Measurements from ENCODE around the gene MAB21L4. TPM values are rescaled to one million over a fixed set of nuclear protein-coding genes. Genes with fewer than 3 reads are reported as not detected.

MAB21L4 gene
- total RNA-seq, 1 donor from 2014 or later, result 19.3 TPM

DNA sequence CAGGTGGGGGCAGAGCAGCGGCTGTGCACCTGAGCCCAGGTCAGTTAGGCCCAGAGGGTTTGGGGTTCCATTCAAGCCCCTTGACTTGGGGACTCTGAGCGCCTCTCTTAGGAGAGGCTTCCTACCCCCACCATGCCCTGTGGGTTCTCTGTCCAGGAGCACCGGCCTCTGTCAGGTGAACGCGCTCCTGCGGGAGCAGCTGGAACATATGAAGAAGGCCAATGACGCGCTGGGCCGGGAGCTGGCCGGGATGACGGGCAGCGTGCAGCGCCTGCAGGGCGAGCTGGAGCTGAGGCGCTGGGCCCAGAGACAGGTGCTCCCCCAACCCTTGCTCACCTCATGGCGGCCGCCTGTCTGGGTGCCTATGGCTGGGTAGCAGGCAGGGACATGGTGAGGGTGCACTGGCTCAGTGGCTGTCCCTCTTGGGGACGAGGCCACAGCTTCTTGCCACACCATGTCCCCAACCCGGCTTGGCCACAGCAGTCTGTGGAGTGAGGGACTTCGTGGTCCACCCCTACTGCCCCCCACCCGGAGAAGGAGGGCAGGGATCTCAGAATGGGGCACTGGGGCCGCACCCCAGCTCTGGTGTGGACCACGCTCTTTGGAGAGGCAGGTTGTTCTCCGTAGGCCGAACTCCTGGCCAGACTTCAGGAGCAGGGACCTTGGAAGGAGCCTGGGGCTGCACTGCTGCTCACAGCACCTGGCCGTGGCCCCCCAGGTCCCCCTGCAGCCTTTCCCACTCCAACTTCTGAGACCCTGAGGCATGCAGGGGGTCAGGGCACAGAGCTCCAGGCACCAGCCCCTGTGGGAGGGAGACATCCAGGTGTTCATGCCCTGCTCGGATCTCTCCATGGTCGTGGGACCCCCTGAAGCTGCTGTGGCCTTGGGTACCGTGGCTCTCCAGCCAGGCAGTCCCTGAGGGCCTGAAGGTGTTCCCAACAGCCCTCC lies 29.9 kb upstream of the MAB21L4 start:
- ATAC-seq (peak; percentile 41), DNase-seq (ENCODE audit: low spot score) (no peak)

DNA sequence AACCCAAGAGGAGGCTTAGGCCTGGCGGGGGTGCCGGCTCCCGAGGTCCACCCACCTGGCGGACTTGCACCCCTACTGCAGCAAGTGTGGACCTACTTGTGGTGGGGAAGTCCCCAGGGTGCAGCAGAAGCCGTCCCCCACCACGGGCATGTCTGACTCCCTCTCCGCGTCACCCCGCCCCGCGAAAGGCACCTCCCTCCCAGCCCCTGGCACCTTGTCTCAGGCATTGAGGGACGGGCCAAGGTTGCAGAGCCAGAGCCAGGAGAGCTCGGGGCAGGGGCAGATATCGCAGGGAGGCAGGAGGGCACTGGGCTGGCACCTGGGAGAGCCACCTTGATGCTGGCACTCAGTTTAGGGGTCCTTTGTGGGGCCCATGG lies 29.2 kb upstream of the MAB21L4 start:
- DNase-seq (ENCODE audit: low spot score) (peak; percentile 41), ATAC-seq (no peak)

DNA sequence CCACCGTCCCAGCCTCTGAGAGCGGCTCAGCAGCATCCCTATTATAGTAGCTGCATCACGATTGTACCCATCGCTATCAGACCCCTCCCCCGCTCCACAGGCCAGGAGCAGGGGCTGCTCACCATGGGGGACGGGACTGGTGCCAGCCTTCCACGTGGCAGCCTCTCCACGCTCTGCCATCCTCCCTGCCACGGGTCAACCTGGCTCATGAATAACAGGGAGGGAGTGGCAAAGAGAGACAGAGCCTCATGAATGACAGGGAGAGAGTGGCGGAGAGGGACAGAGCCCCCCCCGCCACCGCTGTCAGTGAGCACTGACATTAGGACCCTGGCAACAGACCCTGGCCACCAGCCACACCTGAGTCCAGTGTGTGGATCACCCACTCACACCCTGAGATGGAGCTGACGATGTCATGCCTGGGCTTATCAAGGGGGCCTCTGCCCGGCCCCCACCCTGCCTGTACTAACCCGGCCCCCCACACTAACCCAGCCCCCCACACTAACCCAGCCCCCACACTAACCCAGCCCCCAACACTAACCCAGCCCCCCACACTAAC lies 27.1 kb upstream of the MAB21L4 start:
- DNase-seq (ENCODE audit: low spot score) (peak; percentile 39), ATAC-seq (no peak)

DNA sequence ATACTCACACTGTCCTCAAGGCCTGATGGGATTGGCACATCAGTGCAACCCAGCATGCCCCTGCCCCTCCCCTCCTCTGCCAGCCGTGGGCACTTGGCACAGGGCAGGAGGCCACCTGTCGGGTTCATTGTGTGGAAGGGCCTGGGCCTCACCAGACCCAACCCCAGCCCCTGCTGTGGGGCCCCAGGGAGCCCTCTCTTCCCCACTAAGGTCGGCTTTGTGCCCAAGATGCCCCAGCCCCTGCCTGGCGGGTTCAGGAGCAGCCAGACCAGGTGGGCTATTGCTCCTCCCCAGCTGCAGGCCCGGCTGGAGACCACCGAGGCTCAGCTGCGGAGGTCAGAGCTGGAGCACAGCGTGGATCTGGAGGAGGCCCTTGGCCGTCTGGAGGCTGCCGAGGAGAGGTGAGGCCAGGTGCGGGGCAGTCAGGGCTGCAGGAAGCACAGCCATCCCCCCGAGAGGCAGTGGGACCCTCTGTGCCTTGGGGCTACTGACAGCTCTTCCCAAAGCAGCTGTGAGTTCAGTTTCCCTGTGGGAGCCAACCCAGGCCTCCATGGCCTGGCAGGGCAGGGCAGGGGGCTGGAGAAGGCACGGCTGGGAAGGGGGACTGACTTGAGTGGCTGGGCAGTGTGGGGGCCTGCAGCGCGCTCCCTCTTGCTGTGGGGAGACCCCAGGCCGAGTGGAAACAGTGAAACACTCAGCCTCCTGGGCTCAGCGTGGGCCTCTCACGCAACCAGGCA lies 26.5 kb upstream of the MAB21L4 start:
- ATAC-seq (no peak), DNase-seq (ENCODE audit: low spot score) (peak; percentile 27)

DNA sequence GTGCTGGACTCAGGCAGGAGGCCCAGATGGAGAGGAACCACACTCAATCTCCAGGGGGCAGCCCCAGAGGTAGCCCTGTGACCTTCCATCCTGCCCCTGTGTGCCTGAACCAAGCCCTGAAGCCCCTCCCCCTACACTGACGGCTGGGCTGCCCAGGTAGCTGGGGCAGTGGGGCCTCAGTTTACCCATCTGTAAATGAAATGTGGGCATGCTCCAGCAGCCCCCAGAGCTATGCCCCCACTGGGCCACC lies 26.0 kb upstream of the MAB21L4 start:
- ATAC-seq, result no peak
- peak; percentile 37 for DNase-seq (ENCODE audit: low spot score)

DNA sequence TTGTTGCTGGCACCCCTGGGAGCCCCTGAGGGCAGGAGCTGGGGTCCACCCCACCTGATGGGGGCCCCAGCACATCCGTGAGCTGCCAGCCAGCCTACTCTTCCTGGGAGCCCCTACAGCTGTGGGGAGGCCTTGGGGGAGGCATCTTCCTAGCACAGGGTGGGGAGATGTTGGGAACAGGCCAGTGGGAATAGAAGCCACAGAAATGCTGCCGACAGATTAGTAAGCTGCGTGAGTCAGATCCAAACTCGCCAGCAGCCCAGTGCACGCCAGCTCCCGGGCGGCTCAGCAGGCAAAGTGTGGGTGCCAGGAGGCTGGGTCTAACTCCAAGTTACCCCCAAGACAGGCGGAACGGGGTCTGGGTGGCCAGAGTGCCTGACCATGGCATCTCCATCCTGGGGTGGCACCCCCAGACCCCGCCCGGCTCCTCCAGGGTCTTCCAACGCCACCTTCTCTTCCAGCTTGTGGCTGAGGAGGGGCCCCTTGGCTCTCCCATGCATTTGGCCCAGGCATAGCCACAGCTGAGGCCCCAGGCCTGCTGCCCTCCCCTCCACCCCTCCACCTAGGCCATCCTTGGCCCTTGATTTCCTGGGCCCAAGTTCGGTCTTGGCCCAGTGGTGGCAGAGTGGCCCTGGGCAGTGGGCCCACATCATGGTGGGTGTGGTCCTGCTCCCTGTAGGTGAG lies 25.5 kb upstream of the MAB21L4 start:
- peak; percentile 45 for DNase-seq (ENCODE audit: low spot score)
- ATAC-seq, result no peak

DNA sequence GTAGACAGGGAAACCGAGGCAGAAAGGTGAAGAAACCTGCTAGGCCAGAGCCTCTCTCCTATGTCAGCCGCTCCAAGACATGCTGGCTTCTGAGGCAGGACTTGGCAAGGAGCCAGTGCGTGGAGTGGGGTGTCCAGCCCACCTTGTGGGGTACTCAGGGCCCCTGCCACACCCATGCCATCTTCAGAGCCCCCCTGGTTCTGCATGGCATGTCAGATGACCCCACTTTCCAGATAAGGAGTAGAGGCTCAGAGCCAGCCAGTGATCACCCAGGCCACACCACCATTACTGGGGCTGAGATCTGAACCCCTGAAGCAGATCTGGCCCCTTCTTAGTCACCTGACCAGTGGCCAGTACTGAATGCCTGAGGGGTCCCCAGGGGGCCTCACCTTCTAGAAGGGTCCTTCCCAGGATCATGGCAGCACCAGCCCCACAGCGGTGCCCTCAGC lies 24.9 kb upstream of the MAB21L4 start:
- DNase-seq (ENCODE audit: low spot score) (peak; percentile 44), ATAC-seq (no peak)

DNA sequence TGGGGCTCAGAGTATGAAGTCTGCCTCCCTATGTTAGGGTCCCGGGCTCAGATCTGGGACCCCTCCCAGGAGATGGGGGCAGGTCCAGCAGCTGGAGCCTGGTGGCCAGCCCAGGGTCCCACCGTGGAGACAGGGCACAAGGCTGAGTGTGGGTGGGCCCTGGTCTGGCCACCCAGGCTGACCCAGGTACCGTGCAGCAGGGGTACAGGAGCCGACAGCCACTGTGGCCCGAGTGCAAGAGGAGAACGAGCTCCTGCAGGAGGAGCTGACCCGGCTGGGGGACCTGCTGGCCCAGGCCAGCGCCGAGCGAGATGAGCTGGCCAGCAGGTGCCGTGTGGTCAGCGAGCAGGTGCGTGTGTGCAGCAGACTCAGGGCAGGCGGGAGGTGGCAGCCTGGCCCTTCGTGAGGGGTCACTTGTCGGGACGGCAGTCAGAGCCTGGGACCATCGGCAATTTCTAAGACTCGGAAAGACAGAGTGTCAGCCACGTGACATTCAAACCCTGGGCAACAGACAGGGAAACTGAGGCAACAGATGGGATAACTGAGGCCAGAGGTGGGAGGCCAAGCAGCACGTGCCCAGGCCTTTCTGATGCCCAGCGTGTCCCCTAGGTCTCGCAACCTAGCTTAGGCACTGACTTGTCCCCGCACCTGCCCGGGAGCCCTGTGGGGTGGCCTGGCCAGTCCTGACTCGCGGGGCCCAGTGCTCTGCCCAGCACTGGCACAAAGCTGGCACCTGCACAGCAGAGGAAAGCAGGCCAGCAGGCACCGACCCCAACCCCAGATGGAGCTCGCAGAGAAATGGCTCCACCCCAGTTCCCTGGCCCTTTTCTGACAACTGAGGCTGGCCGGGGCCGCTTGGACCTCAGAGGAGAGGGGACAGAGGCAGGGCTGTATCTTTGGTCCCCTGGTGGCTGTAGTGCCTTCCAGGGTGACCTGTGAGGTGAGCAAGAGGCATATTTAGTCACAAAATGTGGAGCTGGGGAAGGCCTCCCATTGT lies 24.1 kb upstream of the MAB21L4 start:
- ATAC-seq (no peak), DNase-seq (ENCODE audit: low spot score) (peak; percentile 41)

DNA sequence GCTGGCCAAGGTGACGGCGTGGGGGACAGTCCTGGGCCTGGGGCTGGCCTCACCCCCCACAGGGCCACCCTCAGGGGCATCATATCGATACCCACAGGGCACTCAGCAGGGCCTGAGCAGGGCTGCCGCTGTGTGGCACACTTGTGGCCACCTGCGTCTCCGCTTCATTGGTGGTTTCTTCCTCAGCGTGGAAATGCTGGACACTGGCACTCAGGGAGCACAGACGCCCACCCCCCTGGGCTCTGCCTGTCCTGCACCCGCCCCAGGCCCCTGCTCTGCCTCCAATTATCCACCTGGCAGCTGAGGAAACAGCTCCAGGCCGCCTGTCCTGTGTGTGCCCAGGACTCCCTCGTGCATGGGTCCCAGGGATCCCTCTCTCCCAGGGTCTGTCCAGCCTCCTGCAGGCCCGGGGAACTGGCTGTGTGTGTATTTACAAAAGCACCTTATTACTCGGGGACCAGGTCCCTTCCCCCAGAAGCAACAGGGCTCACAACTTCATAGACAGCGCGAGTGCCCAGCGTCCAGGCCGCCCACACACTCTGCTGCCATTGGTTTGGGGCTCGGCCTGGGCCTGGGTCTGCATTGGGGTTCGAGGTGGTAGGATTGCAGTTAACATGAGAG lies 23.3 kb upstream of the MAB21L4 start:
- DNase-seq (ENCODE audit: low spot score) (peak; percentile 35), ATAC-seq (no peak)

DNA sequence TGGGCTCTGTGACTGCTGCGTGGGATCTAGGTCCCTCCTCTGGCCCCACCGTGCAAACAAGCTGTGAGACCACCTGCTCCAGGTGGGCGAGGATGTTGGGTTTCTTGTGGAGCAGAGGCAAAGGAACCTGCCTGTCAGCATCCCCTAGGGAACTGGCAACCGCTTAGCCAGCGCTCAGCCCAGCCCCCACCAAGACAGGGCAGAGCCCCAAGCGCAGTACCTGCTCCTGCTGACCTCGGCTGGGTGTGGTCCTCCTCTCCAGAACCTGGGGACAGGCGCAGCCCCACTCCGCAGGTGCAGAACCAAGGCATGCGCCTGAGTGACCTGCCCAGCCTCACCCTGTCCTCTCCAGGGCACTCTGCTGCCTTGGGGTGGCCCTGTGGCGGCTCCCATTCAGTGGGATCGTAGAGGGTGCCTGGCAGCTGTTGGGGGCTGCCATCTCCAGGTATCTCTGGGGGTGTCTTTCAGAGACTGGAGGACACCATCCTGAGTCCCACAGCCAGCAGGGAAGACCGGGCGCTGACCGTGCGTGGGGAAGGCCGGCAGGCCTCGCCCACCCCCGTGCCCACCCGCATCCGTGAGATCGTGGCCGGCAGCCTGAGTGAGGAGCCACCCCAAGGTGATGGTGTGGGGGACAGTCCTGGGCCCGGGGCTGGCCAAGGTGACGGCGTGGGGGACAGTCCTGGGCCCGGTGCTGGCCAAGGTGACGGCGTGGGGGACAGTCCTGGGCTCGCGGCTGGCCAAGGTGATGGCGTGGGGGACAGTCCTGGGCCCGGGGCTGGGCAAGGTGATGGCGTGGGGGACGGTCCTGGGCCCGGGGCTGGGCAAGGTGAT lies 22.5 kb upstream of the MAB21L4 start:
- peak; percentile 42 for DNase-seq (ENCODE audit: low spot score)
- ATAC-seq, result no peak

DNA sequence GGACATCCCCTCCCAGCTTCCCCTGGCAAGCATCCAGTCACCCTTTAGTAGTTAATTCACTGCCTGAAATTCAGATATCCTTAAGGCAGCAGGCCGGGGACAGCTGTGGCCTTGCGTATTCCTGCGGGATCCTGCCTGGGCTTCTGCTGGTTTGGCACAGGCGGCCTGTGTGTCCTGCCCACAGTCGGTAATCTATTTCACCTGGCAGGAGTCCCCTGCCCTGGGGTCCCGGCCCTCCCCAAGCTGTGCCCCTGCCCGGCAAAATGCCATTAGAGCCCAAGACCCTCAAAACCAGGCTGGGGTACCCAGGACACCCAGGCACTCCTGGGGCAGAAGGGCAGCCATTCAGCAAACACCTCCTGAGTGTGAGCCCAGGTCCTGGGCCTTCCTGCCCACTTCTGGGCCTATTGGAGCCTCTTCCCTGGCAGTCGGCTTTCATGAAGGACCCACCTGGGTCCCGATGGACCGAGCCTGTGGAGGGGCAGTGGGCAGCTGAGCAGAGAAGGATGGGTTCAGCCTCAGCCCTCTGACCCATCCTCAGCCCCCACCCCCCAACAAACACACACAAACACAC lies 21.8 kb upstream of the MAB21L4 start:
- ATAC-seq, result no peak

DNA sequence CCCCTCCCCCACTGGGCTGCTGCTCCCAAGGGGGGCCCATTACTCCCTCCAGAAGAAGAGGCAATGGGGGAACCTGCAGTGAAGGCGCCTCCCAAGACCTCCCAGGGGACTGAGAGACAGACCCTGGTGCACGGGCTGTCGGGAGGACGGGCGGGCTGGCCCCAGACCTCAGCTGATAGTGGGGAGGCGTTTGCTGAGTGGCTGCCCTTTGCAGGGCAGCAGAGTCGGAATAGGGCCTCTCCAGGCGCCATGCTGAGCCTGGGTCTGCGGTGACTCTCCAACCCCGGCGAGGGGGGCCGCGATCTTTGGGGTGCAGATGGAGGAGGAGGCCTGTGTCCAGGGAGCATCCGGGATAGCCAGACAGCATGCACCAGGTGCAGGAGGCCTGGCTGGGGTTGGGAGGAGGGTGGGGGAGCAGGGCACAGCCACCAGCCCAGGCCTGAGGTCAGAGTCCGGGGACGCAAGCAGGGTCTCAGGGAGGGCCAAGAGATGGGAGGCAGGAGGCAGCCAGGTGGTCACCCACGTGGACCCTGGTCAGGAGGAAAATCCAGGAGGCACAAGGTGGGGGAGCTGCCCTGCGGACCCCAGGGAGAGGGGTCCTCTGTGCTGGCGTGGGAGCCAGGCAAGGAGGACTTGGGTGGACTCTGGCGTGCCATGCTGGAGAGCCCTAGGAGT lies 21.2 kb upstream of the MAB21L4 start:
- ATAC-seq (no peak), DNase-seq (ENCODE audit: low spot score) (no peak)

More for the DNA sequence above, 21.8 kb upstream of the MAB21L4 start:
- DNase-seq (ENCODE audit: low spot score), result peak; percentile 43

DNA sequence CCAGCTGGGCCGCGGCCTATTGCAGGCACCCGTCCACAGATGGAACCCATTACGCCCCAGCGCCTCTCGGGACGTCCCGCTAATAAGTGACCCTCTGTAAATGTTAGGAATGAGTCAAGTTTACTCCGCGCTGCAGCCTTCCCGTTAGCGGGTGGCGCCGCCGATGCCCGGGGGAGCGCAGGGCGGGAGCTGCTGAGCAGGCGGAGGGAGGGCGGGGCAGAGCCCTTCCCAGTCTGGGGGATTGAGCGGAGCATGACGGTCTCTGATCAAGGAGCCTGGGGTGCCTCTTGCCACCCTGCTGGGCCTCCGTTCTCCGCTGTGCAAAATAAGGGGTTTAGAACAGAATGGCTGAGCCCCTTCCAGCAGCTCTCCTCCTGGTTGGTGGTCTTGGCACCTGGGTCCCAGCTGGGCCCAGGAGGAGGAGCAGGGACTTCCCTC lies 20.6 kb upstream of the MAB21L4 start:
- ATAC-seq, result no peak
- no peak for DNase-seq (ENCODE audit: low spot score)

DNA sequence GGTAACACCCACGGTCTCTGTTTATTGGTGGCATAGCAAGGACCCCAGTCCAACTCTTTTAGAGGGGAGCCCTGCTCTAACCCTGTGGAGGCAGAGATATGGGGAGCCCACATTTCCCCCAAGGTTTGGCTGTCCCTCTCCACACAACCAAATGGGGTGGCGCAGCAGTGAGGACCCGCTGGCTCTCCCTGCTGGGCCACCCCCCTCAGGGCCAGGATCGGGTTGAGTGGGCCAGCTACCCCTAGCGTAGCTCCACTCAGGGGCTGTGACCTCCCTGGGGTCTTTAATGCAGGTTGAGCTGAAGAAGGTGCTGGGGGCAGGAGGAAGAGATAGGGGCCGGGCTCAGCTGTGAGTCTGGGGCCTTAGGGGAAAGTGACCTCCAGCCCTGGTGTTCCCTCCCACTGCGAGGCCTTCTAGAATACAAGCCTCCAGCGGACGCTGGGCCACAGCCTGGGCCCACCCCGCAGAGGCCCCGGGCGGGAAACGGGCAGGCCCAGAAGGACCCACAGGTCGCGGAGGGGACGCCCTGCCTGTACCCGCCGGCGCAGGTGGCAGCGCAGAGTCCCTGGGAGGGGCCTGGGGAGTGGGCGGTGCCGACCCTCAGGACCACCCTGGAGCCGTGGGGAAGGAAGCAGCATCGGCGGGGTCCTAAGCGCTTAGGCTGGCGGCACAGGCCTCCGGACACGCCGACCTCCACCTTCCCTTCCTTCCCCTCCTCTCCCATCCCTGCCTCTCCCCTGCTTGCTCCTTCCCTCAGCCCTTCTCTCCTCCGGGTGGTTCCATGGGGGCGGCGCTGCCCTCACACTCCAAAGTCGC lies 19.8 kb upstream of the MAB21L4 start:
- no peak for DNase-seq (ENCODE audit: low spot score)

DNA sequence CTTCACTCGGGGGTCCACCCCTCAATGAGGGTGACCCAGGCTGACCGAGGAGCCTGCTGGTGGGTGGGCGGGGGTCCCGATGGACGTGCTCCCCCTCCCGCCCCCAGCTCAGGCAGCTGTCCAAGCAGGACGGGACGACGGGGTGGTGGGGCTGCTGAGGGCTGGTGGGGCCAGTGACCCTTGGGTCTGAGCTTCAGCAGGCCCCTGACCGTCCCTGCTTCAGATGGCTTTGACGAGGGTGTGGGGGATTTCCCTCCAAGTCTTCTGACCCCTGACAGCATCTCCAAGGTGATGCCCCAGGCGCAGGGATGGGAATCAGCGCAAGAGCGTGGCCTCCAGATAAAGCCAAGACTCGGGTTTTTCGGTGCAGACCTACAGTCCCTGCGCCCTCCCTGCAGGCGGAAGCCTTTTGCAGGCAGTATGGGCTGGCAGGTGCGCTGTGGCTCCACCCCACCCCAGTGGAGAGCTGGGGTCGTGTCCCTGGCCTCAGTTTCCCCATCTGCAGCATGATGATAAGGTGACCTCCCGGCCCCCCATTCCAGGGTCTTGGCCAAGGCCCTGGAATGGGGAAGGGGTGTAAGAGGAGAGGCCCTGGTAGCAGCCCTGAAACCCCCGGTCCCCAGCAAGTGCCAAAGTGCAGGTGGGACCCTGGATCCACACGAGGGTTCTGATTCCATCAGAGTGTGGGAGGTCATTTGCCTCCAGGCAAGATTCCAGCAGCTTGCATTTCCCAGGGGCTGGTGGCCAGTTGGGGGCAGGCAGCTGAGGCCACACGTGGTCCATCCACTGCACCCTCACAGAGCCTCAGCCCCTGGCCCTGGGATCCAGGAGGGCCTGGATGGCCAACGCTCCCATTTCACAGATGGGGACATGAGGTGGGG lies 18.9 kb upstream of the MAB21L4 start:
- DNase-seq (ENCODE audit: low spot score) (no peak), ATAC-seq (no peak)

More for the DNA sequence above, 19.8 kb upstream of the MAB21L4 start:
- no peak for ATAC-seq

Measured in left lobe of liver (tissue), 2 donors.